ENCODE measurements around the gene ZNF800.

GRCh38 chr7:127332880-127333279 is 59.6 kb downstream of the ZNF800 start:
- TF ChIP-seq CTCF (IDR thresholded peaks at IDR 0.05) (no peak), POLR2A (IDR thresholded peaks at IDR 0.05) (no peak)

Data from thyroid gland (tissue), 4 donors.